ENCODE results near the gene PEX19. TPM values are rescaled to one million over a fixed set of nuclear protein-coding genes. Genes with fewer than 3 reads are reported as not detected.

PEX19 gene
- total and polyA plus RNA-seq, 2 donors (not counting 1 experiment from before 2014, with no cell fraction given) = 72.8 to 77.4 TPM

- no peaks in the 10 kb centered on the region for H3K79me2 ChIP-seq (ENCODE audit: control insufficient read depth, insufficient read depth, low read length)
- H3K36me3 ChIP-seq (ENCODE audit: control insufficient read depth, insufficient read depth, low read length) = peaks cover 28% of the 10 kb centered on the region
- no peak overlapping the region for H3K4me3 ChIP-seq (replicated peaks in 1 of 4; ENCODE audit: control extremely low read depth in 1 of 4, insufficient read depth in 1 of 4, low read depth in 3 of 4, low read length in 4 of 4)
- H3K27me3 ChIP-seq (ENCODE audit: control insufficient read depth, insufficient read depth, low read length) = no peaks in the 10 kb centered on the region
- no peak overlapping the region for H3K9ac ChIP-seq (ENCODE audit: insufficient read depth, low read length)
- DNase-seq (ENCODE audit: low read depth in 2 of 2) = no peak
- TF ChIP-seq CTCF (conservative IDR thresholded peaks at IDR 0.05 in 1 of 2, IDR thresholded peaks at IDR 0.05 in 1 of 2; ENCODE audit: low read depth in 1 of 2, low read length in 2 of 2) (no peak), EZH2 (IDR thresholded peaks at IDR 0.05; ENCODE audit: low read length, missing control alignments) (no peak)
- H3K4me2 ChIP-seq (ENCODE audit: extremely low read depth, insufficient read depth, low read length) = no peak overlapping the region
- H3K9me3 ChIP-seq (ENCODE audit: control insufficient read depth, insufficient read depth, low read depth, low read length) = no peaks in the 10 kb centered on the region
- H3K4me1 ChIP-seq (ENCODE audit: control insufficient read depth, extremely low read depth, insufficient read depth, low read length) = no peaks in the 10 kb centered on the region
- H2AFZ ChIP-seq (ENCODE audit: low read length) = no peak overlapping the region
- no peak overlapping the region for H3K27ac ChIP-seq (ENCODE audit: insufficient read depth, low read length)
- no peaks in the 10 kb centered on the region for H4K20me1 ChIP-seq (ENCODE audit: control insufficient read depth, extremely low read depth, insufficient read depth, low read length)
Observed at GRCh38 chr1:160300173-160300572, 15.2 kb upstream of the PEX19 start.

DNA sequence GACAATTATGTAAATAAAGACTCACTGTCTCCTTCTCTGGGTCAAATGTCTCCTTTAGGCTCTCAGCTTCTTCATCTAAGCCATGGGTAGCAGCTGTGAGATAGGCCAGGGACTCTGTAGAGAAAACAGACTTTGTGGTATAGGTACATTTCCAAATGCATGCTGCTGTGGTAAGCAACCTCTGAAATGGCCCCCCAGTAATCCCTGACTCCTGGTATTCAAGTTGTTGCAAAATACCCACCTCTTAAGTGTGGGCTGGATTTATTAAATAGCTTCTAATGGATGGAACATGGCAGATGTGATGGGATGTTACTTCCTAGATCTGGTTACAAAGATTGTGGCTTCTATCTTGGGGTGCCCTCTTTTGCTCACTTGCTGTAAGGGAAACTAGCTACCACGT, 11.1 kb upstream of the PEX19 start:
- no peak overlapping the region for H3K4me2 ChIP-seq (ENCODE audit: extremely low read depth, insufficient read depth, low read length)
- no peaks in the 10 kb centered on the region for H3K79me2 ChIP-seq (ENCODE audit: control insufficient read depth, insufficient read depth, low read length)
- no peak overlapping the region for H2AFZ ChIP-seq (ENCODE audit: low read length)
- DNase-seq (ENCODE audit: low read depth in 2 of 2) = no peak
- H3K4me3 ChIP-seq (replicated peaks in 1 of 4; ENCODE audit: control extremely low read depth in 1 of 4, insufficient read depth in 1 of 4, low read depth in 3 of 4, low read length in 4 of 4) = no peak overlapping the region
- peaks cover 40% of the 10 kb centered on the region for H3K36me3 ChIP-seq (ENCODE audit: control insufficient read depth, insufficient read depth, low read length)
- H3K9me3 ChIP-seq (ENCODE audit: control insufficient read depth, insufficient read depth, low read depth, low read length) = no peaks in the 10 kb centered on the region
- no peaks in the 10 kb centered on the region for H3K4me1 ChIP-seq (ENCODE audit: control insufficient read depth, extremely low read depth, insufficient read depth, low read length)
- H3K9ac ChIP-seq (ENCODE audit: insufficient read depth, low read length) = no peak overlapping the region
- H3K27me3 ChIP-seq (ENCODE audit: control insufficient read depth, insufficient read depth, low read length) = no peaks in the 10 kb centered on the region
- H4K20me1 ChIP-seq (ENCODE audit: control insufficient read depth, extremely low read depth, insufficient read depth, low read length) = no peaks in the 10 kb centered on the region
- no peak overlapping the region for H3K27ac ChIP-seq (ENCODE audit: insufficient read depth, low read length)
- TF ChIP-seq CTCF (conservative IDR thresholded peaks at IDR 0.05 in 1 of 2, IDR thresholded peaks at IDR 0.05 in 1 of 2; ENCODE audit: low read depth in 1 of 2, low read length in 2 of 2) (no peak), EZH2 (IDR thresholded peaks at IDR 0.05; ENCODE audit: low read length, missing control alignments) (no peak)

GRCh38 chr1:160293020-160293968, 8.4 kb upstream of the PEX19 start:
- H3K9ac ChIP-seq (ENCODE audit: insufficient read depth, low read length) = no peak overlapping the region
- DNase-seq (ENCODE audit: low read depth in 2 of 2) = no peak
- no peak overlapping the region for H3K4me3 ChIP-seq (replicated peaks in 1 of 4; ENCODE audit: control extremely low read depth in 1 of 4, insufficient read depth in 1 of 4, low read depth in 3 of 4, low read length in 4 of 4)
- H3K9me3 ChIP-seq (ENCODE audit: control insufficient read depth, insufficient read depth, low read depth, low read length) = no peaks in the 10 kb centered on the region
- H3K4me2 ChIP-seq (ENCODE audit: extremely low read depth, insufficient read depth, low read length) = no peak overlapping the region
- TF ChIP-seq EZH2 (IDR thresholded peaks at IDR 0.05; ENCODE audit: low read length, missing control alignments) (no peak), CTCF (conservative IDR thresholded peaks at IDR 0.05 in 1 of 2, IDR thresholded peaks at IDR 0.05 in 1 of 2; ENCODE audit: low read depth in 1 of 2, low read length in 2 of 2) (no peak)
- no peaks in the 10 kb centered on the region for H3K4me1 ChIP-seq (ENCODE audit: control insufficient read depth, extremely low read depth, insufficient read depth, low read length)
- no peak overlapping the region for H2AFZ ChIP-seq (ENCODE audit: low read length)
- no peaks in the 10 kb centered on the region for H4K20me1 ChIP-seq (ENCODE audit: control insufficient read depth, extremely low read depth, insufficient read depth, low read length)
- H3K36me3 ChIP-seq (ENCODE audit: control insufficient read depth, insufficient read depth, low read length) = peaks cover 42% of the 10 kb centered on the region
- H3K79me2 ChIP-seq (ENCODE audit: control insufficient read depth, insufficient read depth, low read length) = no peaks in the 10 kb centered on the region
- H3K27me3 ChIP-seq (ENCODE audit: control insufficient read depth, insufficient read depth, low read length) = no peaks in the 10 kb centered on the region
- no peak overlapping the region for H3K27ac ChIP-seq (ENCODE audit: insufficient read depth, low read length)
